Kidney (tissue), 14 donors: ENCODE results near the gene KIAA1549. TPM values are rescaled to one million over a fixed set of nuclear protein-coding genes. Genes with fewer than 3 reads are reported as not detected.

Experiments used
- DNase-seq, 5 donors: peaks; one replicate each; pipeline ENCODE4 v3.0.0-alpha.2; 2013 to 2020
- FAIRE-seq: peaks from 2 replicates; lab custom pipeline; 2012; peaks lifted over from hg19 to GRCh38; lab: Jason Lieb, UNC
- H3K27ac ChIP-seq, 2 donors: one replicate each; pipeline ENCODE4 v1.7.0; 2013; ENCODE audit warnings: low read depth in 2 of 2, low read length in 2 of 2, inconsistent platforms in 1 of 2
- H3K27me3 ChIP-seq: one replicate; pipeline ENCODE4 v1.7.1; 2013; ENCODE audit warnings: low read length, inconsistent platforms; ENCODE audit not compliant: control insufficient read depth, insufficient read depth
- H3K36me3 ChIP-seq, 3 donors: one replicate each; pipeline versions ENCODE4 v1.7.0 to v1.7.1; 2013; ENCODE audit warnings: low read length in 3 of 3, control low read depth in 1 of 3, inconsistent platforms in 1 of 3; ENCODE audit not compliant: insufficient read depth in 3 of 3, control insufficient read depth in 2 of 3
- H3K4me1 ChIP-seq, 3 donors: one replicate each; pipeline versions ENCODE4 v1.7.0 to v1.7.1; 2013; ENCODE audit warnings: low read length in 3 of 3, inconsistent platforms in 1 of 3, low read depth in 1 of 3; ENCODE audit not compliant: control insufficient read depth in 2 of 3, insufficient read depth in 2 of 3
- H3K4me3 ChIP-seq, 3 donors: one replicate each; pipeline versions ENCODE4 v1.7.0 to v1.8.1; 2013; ENCODE audit warnings: low read length in 3 of 3, control low read depth in 1 of 3, inconsistent platforms in 1 of 3
- H3K9ac ChIP-seq, 3 donors: one replicate each; pipeline versions ENCODE4 v1.7.0 to v1.7.1; 2013; ENCODE audit warnings: low read length in 3 of 3, control low read depth in 1 of 3, inconsistent platforms in 1 of 3
- H3K9me3 ChIP-seq, 3 donors: one replicate each; pipeline versions ENCODE4 v1.7.0 to v1.7.1; 2013; ENCODE audit warnings: low read length in 3 of 3, control low read depth in 1 of 3, inconsistent platforms in 1 of 3; ENCODE audit not compliant: control insufficient read depth in 2 of 3, insufficient read depth in 1 of 3
- intact Hi-C: fragments of 100-400 bp; cut with DNase I; formaldehyde crosslinking; loops from one replicate; pipeline ENCODE4 v1.11.1; 2022
- polyA plus RNA-seq: library from polyadenylated mRNA; stranded (reverse); fragments of 350-450 nt; fragmentation: Illumina TruSeq; extraction: RNeasy Lipid Tissue Mini Kit (QIAGEN cat#74804); gene quantifications from one replicate; pipeline ENCODE4 v1.2.3, GENCODE V29; 2014; ENCODE audit warnings: low read depth, low replicate concordance; ENCODE audit not compliant: insufficient read depth
- total RNA-seq: library from RNA; stranded (reverse); fragmentation: NEBNext Ultra II Directional; extraction: Animal tissue kit (Norgen Biotek cat#: 25700); gene quantifications from one replicate; pipeline ENCODE4 v1.2.1, GENCODE V29; 2021
- TF ChIP-seq, protein P1 (sequence below): IDR thresholded peaks from 3 replicates; pipeline ENCODE4 v1.5.1; 2012; ENCODE audit warnings: mild to moderate bottlenecking, moderate library complexity, borderline replicate concordance; ENCODE audit not compliant: insufficient read depth; ENCODE audit errors: extremely low read depth
- donor health status: control.
- donor health status: control.
- donor health status: control.
- donor health status: control.
- donor health status: control.
- donor health status: DM: yes; HTN: yes; CAD: no.
- donor health status: Normal renal cell carcinoma (clear cell type).

The KIAA1549 gene
- total and polyA plus RNA-seq, 2 donors from 2014 or later, result 1.8 to 10.1 TPM

DNA sequence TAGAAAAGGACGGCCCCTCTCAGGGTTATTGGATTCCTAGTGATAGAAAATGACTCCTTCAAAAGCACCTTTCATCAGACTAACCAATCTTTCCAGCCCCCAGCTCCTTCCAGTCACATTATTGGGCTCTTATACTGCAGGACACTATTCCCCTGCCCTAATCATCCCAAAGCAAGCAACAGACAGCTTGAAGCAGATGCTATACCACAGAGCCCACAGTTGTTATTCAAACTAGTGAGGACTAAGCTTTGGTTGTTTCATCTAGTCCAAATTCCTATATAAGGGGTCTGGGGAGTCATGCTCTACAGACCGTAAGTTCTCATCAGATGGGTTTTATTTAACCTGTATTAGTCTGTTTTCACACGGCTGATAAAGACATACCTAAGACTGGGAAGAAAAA is 30.2 kb upstream of the KIAA1549 start:
- no peak overlapping the region for H3K27ac ChIP-seq
- no peak overlapping the region for H3K4me3 ChIP-seq
- H3K9me3 ChIP-seq, result no peaks in the 10 kb centered on the region
- no peaks in the 10 kb centered on the region for H3K27me3 ChIP-seq
- TF ChIP-seq, protein P1, sequence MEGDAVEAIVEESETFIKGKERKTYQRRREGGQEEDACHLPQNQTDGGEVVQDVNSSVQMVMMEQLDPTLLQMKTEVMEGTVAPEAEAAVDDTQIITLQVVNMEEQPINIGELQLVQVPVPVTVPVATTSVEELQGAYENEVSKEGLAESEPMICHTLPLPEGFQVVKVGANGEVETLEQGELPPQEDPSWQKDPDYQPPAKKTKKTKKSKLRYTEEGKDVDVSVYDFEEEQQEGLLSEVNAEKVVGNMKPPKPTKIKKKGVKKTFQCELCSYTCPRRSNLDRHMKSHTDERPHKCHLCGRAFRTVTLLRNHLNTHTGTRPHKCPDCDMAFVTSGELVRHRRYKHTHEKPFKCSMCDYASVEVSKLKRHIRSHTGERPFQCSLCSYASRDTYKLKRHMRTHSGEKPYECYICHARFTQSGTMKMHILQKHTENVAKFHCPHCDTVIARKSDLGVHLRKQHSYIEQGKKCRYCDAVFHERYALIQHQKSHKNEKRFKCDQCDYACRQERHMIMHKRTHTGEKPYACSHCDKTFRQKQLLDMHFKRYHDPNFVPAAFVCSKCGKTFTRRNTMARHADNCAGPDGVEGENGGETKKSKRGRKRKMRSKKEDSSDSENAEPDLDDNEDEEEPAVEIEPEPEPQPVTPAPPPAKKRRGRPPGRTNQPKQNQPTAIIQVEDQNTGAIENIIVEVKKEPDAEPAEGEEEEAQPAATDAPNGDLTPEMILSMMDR, result no peak
- H3K9ac ChIP-seq, result no peak overlapping the region
- intact Hi-C loops, result no loop called here
- no peaks in the 10 kb centered on the region for H3K36me3 ChIP-seq
- no peaks in the 10 kb centered on the region for H3K4me1 ChIP-seq
- FAIRE-seq (no peak), DNase-seq (no peak)

DNA sequence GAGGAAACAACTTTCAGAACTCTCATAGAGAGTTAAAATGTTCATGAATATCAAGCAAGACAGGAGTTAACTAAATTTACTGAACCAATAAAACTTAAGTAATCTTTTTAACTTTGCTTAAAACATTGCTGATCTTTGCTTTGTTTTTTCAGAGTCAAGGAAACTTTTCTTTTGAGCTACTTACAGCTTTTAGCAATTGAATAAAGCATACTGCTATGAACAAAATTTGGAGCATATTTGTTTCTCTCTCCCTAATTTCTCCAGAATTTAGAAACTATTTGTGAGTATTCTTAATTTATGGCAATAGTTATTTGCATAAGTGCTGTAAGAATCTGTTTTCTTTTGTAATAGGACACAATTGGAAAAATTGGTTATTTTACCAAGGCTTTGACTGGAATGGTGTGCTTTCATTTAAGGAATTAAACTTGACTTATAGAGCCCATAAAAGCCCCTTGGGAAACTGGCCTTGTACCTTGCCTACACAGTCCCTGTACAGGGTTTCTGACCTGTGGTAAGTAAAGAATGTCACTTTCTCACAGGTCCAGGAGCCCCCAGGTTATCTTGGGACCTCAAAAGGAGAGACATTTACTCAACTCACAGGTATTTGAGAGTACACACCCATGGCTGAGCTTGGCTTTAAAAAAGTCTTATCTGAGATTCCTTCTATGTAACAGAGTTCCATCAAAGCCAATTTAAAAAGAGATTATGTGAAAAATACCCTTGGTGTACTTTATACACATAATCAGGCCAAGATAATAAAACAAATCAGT is 23.3 kb upstream of the KIAA1549 start:
- TF ChIP-seq, protein P1, result no peak
- Histone ChIP-seq H3K27me3 (no peaks in the 10 kb centered on the region), H3K36me3 (no peaks in the 10 kb centered on the region), H3K9me3 (no peaks in the 10 kb centered on the region), H3K4me3 (no peak overlapping the region), H3K4me1 (no peaks in the 10 kb centered on the region), H3K27ac (no peak overlapping the region), H3K9ac (no peak overlapping the region)
- DNase-seq, result peak in 1 of 5 donors; percentile 6
- no peak for FAIRE-seq
- intact Hi-C loops, result no loop called here

DNA sequence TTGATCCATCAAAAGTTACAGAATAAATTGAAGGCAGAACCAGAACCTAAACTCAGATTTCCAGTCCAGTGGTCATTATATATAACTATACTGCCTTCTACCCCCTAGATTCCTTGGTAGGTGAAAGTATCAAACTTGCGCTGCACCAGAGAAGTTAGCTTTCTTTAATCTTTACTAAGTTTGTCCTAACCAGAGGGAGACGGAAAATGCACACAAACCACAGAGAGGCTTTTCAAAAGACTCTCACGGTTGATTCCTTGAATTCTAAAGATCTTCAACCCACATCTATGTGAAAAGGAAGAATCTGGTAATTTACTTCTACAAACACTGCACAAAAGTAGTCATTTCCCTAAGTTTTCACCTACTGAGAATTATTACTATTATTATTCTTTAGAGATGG is 18.2 kb upstream of the KIAA1549 start:
- Histone ChIP-seq H3K9me3 (no peaks in the 10 kb centered on the region), H3K36me3 (no peaks in the 10 kb centered on the region), H3K9ac (no peak overlapping the region), H3K4me1 (no peaks in the 10 kb centered on the region), H3K4me3 (no peak overlapping the region), H3K27me3 (no peaks in the 10 kb centered on the region), H3K27ac (no peak overlapping the region)
- FAIRE-seq (no peak), DNase-seq (no peak)
- TF ChIP-seq, protein P1, result no peak
- intact Hi-C loops, result no loop called here
